Activated effector memory CD4-positive, alpha-beta T cell treated with anti-CD3 and anti-CD28 coated beads, Interleukin-2, amount 50 U/mL, for 16 hours (primary cell): ENCODE measurements around the gene ZNF532.
"Not testable (repeated sequence)": the region's sequence is repeated elsewhere in the genome, so short reads cannot be mapped to it uniquely, and the experiment has no call there.

Experiments
- DNase-seq: peaks from one replicate; pipeline ENCODE4 v3.0.0-alpha.2; 2020

ZNF532 gene

DNA sequence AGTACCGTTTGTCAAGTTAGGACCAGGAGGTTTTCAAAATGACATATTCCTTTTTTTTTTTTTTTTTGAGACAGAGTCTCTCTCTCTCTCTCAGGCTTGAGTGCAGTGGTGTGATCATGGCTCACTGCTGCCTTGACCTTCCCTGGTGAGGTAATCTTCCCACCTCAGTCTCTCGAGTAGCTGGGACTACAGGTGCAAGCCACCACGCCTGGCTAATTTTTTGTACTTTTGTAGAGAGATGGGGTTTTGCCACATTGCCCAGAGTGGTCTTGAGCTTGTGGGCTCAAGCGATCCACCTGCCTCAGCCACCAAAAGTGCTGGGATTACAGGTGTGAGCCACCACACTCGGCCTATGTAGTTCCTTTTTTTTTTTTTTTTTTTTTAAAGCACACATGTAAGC lies 147.1 kb downstream of the ZNF532 start:
- no peak for DNase-seq

DNA sequence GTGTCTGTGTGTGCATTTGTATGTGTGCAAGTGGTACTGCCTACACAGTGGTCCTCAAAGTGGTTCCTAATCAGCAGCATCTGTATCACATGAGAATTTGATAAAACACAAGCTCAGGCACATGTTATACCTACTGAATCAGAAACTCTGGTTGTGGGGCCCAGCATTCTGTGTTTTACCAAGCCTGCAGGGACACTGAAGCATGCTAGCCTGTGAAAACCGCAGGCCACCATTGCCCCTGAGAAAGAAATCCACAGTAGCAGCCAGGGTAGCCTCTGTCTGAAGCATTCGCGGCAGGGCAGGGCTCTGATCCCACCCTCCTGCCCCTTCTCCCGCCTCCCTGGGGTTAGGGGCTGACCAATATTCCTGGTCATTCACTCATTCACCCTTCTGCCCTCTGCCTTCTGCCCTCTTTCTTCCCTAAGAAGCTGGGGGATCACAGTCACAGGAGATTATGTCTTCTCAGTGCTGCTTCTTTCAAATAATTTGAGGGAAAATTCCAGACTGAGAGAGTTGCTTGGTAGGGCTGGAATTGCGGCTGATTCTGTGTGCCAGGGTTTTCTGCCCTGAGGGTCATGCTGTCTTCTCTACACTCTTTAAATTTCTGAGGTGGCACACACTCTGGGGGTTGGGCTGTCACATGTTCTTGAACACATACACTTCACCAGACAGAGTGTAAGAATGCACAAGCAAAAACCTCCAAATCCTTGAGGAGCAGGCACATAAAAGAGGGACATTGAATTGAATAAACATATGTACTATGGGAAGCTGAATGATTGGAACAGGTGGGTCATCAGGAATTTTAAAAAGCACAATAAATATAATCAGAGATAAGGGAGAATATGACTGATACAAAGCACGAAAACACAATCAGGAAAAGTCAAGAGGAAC lies 148.4 kb downstream of the ZNF532 start:
- DNase-seq = no peak

DNA sequence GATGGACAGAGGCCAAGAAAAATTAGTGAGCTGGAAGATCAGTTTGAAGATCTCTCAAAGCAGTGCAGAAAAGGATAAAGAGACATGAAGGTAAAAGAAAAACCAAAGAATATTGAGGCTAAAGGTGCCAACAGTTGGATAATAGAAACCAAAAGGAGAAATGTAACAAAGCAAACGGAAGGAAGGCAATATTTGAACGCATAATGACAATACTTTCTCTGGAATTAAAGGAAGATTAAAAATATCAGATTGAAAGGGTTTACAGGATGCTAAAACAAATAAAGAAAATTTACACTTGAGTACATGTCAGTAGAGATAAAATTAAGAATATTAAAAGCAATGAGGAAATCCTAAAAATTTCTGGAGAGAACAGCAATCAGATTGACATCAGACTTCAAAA lies 149.1 kb downstream of the ZNF532 start:
- DNase-seq = no peak

DNA sequence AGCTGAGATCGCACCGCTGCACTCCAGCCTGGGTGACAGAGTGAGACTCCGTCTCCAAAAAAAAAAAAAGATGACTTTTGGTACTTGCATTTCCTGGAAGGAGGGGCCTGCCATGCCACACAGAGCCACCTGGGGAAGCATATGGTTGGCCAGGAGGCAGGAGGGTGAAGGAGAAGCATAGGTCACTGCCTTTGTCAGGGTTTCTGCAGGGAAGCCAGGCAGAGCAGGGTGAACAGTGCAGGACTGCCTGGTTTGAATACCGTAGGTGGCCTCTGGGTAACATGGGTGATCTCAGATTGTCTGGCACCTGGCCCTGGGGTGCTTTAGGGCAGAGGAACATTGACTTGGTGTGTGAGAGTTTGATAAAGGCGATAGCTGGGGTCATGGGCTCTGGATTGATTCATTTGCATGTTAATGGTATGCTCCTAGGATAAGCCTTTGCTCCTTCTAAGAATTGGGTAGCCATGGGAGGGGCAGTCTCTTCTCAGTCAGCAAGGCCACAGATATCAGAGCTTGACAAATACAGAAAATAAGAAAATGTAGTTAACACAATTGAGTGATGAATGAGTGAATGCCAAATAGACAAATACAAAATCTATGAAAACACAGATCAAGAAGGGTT lies 151.0 kb downstream of the ZNF532 start:
- DNase-seq = no peak

DNA sequence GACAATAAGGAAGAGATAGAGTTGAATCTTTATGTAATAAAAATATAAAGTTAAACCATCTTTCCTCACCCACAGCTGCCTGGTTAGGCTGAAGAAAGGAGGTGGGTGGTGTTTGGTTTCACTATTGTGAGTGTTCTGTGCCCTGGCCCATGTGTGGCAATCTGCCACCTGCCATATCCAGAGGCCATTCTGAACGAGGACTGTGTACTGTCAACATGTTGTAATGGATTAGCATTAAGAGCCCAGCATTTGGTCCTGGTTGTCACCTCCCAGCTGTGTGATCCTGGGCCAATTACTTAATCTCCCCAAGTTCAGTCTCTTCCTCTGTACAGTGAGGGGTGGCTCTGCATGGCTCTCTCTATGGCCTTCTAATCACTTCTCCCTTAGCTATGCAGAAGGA lies 156.8 kb downstream of the ZNF532 start:
- no peak for DNase-seq

DNA sequence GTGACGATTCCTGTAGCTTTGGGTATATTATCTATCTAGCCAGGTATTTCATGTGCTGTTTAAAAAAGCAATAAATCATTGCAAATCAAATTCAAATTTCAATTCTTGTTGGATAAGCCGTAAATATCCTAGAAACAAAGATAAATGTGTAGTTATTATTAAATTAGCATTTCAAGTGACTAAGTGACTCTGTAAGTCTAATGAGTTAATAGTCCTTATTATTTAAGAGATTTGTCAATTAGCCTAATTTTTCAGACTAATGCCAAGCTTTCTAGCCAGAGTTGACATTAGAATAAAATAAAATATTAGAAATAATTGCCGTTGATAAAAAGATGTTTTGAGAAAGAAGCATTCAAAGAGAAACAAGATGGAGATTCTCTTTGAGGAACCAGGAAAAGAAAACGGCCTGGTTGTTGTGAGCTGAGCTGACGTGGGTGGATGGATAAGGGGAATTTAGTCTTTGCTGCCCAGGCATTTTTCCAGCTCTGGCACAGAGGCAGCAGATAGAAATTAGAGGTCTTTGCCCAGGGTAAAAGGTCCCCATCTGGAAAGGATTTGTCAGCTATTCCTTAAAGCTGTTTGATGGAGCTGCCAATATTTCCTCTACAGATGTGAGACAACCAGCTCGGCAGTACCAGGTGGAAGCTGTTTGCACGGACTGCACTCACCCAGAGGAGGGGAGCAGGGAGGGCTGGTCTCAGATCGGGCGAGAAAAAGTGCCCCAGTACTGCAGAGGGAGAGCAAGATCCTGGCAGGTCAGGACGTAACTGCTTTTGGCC lies 157.7 kb downstream of the ZNF532 start:
- no peak for DNase-seq

DNA sequence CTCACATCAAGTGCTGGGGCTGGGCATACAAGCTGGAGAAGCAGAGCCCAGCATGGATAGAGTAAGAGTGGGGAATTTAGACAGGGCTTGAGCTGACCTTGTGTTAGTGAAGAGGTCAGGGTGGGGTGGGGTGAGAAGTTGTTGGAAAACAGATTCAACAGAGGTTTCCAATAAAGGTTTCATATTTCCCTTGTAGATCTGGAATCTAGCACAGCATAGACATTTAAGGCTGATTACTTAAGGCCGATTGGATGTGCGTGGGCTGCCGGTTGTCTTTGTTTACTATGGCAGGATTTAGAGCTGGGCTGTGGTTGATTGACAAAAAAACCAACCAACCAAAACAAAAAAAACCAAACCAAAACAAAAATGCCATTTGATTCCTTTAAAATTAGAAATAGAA lies 160.2 kb downstream of the ZNF532 start:
- DNase-seq = no peak

DNA sequence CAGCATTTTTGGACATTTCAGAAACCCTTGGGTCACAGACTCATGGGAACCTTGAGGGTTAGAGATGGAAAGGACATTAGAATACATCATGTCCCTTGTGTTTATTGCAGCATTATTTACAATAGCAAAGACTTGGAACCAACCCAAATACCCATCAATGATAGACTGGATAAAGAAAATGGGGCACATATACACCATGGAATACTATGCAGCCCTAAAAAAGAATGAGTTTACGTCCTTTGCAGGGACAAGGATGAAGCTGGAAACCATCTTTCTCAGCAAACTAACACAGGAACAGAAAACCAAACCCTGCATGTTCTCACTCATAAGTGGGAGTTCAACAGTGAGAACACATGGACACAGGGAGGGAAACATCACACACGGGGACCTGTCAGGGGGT lies 160.9 kb downstream of the ZNF532 start:
- DNase-seq = not testable (repeated sequence)

DNA sequence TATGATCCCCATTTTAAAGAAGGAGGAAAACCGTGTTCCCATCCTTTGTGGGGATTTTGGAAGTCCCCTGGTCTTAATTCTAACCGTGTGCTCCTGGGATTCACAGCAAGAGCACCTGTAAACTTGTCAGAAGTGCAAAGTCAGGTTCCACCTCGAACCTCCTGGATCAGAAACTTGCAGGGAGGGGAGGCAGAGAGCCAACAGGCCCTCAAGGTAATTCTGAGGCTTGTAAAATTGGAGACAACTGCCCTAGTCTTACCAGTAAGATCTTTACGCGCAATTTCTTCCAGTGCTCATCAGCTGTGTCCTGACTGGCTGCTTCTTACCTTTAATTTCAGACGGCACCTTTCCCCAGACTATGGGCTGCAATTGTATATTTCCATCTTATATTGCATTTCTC lies 161.7 kb downstream of the ZNF532 start:
- no peak for DNase-seq

DNA sequence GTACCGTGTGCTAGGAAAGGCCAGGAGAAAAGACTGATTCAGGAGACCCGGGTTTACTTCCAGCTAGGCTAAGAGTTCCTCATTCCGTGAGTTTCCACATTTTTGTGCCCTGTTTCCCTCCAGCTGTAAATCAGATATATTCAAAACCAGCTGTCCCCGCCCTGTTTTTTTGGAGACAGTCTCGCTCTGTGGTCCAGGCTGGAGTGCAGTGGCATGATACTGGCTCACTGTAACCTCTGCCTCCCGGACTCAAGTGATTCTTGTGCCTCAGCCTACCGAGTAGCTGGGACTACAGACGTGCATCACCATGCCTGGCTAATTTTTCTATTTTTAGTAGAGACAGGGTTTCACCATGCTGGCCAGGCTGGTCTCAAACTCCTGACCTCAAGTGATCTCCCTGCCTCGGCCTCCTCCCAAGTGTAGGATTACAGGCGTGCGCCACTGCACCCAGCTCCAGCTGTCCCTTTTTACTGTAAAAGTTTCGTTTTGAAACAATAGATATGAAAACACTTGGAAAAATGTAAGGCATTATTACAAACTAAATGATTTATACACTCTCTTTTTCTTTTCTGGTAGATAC lies 162.2 kb downstream of the ZNF532 start:
- no peak for DNase-seq

DNA sequence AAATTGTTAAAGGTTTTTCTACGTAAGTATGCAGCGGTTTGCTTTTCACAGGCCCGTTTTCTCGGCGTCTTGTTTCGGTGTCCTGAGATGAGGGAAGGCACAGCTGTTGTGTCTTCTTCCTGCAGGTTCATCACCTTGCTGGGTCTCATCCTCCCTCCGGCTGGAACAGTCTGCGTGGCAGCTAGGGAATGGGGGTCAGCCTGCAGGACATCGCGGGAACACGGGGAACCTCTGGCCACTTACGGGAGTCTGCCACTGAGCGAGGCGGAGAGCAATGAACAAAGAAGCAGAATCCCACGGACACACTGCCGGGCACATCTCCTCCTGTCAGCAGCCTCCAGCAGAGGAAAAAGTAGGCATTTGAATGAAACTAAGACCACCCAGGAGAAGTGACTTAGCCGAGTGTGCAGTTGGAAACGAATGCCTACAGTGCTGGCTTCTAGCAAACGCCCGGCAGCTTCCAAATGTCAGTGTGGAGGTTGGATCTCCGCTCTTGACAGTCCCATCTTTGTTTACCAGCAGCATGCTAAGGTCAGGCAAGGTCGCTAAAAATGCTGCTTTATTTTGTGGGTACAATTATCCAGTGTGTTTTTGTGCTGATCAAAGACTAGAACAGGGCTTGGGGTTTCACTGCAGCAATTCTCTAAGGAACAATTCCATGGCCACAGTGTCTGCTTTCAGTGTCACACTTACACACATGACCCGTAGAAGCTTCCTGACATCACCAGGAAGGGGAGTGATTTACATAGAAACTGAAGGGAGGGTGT lies 165.2 kb downstream of the ZNF532 start:
- DNase-seq = no peak

DNA sequence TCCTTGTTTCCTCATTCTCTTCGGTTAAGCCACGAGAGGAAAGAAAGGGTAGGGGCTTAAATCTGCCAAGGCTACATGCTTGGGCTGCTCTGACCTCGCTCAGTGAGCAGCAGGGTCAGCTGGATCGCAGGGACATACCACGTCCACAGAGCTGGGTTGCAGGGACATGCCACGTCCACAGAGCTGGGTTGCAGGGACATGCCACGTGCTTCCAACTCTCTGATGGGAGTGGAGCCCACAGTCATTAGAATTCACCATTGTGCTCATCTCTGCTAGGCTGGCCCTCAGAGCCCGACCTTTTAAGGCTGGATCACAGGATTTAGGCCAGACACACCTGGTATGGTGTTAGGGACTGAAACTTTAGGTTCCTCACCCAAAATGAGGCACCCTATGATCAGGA lies 167.6 kb downstream of the ZNF532 start:
- DNase-seq = no peak

DNA sequence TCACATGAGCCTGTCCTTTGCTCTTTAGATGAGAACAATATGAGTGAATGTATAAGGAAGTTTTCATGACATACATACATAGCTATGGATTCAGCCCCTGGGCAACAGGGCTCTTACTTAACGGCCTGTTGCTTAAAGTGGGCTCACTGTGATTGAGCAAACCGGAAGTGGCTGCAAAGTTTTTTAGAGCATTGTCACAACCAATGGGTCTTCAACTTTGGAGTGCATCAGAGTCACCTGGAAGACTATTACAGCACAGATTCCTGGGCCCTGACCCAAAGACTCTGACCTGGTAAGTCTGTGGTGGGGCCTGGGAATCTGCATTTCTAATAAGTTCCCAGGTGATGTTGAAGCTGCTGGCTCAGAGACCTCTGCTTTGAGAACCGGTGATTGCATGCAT lies 168.7 kb downstream of the ZNF532 start:
- no peak for DNase-seq

DNA sequence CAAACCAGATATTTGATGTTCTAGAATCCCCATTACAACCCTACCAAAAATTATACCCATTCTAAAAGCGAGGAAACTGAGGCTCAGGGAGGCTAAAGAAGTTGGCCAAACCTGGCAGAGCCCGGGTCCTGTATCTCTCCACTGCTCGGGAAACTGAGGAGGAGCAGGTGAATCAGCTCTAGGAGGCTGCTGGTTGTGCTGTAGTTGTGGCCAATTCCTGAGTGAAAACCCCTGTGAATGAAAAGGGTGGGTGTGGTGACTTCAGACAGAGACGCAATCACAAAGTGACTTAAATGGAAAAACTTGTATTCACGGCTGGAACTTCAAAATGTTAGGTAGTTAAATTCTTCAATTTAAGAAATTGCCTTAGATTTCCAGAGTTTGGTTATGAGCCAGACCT lies 169.3 kb downstream of the ZNF532 start:
- DNase-seq = no peak

DNA sequence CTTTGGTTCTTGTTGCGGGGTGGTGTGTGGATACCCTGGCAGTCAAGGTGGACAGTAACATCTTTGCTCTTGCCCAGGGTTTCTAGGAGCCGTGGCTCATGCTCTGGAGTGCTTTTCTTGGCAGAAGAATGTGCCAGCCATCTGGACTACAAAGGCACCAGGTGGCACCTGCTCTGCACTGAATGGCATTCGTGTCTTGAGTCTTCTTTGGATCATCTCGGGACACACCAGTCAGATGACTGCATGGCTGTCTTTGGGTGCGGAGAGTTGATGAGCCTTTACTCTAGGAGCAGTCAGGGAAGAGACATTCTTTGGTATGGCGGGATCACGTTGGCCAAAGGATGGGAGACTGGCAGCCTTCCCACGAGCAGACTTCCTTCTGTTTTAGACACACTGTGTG lies 170.9 kb downstream of the ZNF532 start:
- no peak for DNase-seq
